OCI-LY3 (cell line): Measurements from ENCODE around the gene KLHDC4.

ENCODE experiments used
- CTCF ChIP-seq: fragments of 200-600, 300-600 bp; sonication (generic); IDR thresholded peaks from 2 replicates; pipeline ENCODE4 v1.5.1; 2014; ENCODE audit warnings: antibody characterized with exemption, low read length, low read depth
- EZH2phosphoT487 ChIP-seq: fragments of 200-600 bp; shearing (Covaris generic); IDR thresholded peaks from 2 replicates; pipeline ENCODE4 v1.6.1; 2018; ENCODE audit warnings: antibody characterized with exemption, mixed run types, low read depth

GRCh38 chr16:87762071-87762571 lies 3.7 kb downstream of the KLHDC4 start:
- no peak for TF ChIP-seq EZH2phosphoT487
- no peak for TF ChIP-seq CTCF
